Smooth muscle cell (in vitro differentiated cells): ENCODE data around the gene JARID2. TPM values are rescaled to one million over a fixed set of nuclear protein-coding genes. Genes with fewer than 3 reads are reported as not detected.

Experiments
- DNase-seq: peaks from one replicate; lab custom pipeline; 2025; ENCODE audit not compliant: unreplicated experiment; lab: John Stamatoyannopoulos, UW
- H2AFZ ChIP-seq: fragments of 200-600 bp; sonication (generic); 2 replicates; pipeline ENCODE4 v1.6.0; 2016; ENCODE audit warnings: antibody characterized with exemption, low read depth, mild to moderate bottlenecking
- H3F3A ChIP-seq: fragments of 200-600 bp; sonication (generic); 2 replicates; pipeline ENCODE4 v1.6.0; 2017; ENCODE audit warnings: antibody characterized with exemption, low read depth
- H3K27ac ChIP-seq: fragments of 200-600 bp; sonication (generic); 2 replicates; pipeline ENCODE4 v1.5.1; 2016; ENCODE audit warnings: low read depth, mild to moderate bottlenecking
- H3K27me3 ChIP-seq: fragments of 200-600 bp; sonication (generic); 2 replicates; pipeline ENCODE4 v1.6.1; 2016; ENCODE audit warnings: low read depth, mild to moderate bottlenecking
- H3K36me3 ChIP-seq: fragments of 200-600 bp; sonication (generic); 2 replicates; pipeline ENCODE4 v1.5.1; 2016; ENCODE audit warnings: low read depth
- H3K4me1 ChIP-seq: fragments of 200-600 bp; sonication (generic); 2 replicates; pipeline ENCODE4 v1.5.1; 2016; ENCODE audit warnings: low read depth
- H3K4me2 ChIP-seq: fragments of 200-600 bp; sonication (generic); 2 replicates; pipeline ENCODE4 v1.6.0; 2016; ENCODE audit warnings: mild to moderate bottlenecking
- H3K4me3 ChIP-seq: fragments of 200-600 bp; sonication (generic); 2 replicates; pipeline ENCODE4 v1.5.1; 2016; ENCODE audit warnings: mild to moderate bottlenecking
- H3K79me2 ChIP-seq: fragments of 200-600 bp; sonication (generic); 2 replicates; pipeline ENCODE4 v1.6.0; 2016; ENCODE audit warnings: low read depth, mild to moderate bottlenecking
- H3K9ac ChIP-seq: fragments of 200-600 bp; sonication (generic); 2 replicates; pipeline ENCODE4 v1.6.0; 2016; ENCODE audit warnings: low read depth
- H3K9me3 ChIP-seq: fragments of 200-600 bp; sonication (generic); replicated peaks from 2 replicates; pipeline ENCODE4 v1.5.1; 2016; ENCODE audit warnings: low read depth
- H4K20me1 ChIP-seq: fragments of 200-600 bp; sonication (generic); 2 replicates; pipeline ENCODE4 v1.6.0; 2016; ENCODE audit warnings: low read depth
- CTCF ChIP-seq: fragments of 200-600 bp; sonication (generic); IDR thresholded peaks from 2 replicates; pipeline ENCODE4 v1.5.1; 2017; ENCODE audit warnings: borderline replicate concordance, mild to moderate bottlenecking, antibody characterized with exemption; ENCODE audit not compliant: insufficient read depth, poor library complexity, severe bottlenecking
- WGBS: methylation state at CpG from one replicate; pipeline ENCODE4 v1.1.7; 2016; ENCODE audit warnings: low lambda C conversion rate; 5-methylcytosine and 5-hydroxymethylcytosine counted together
- polyA plus RNA-seq: library from polyadenylated mRNA; unstranded; fragments of >200 nt; fragmentation: Nextera tagmentation; extraction: Ambion mirVana; gene quantifications from 2 replicates; pipeline ENCODE4 v1.2.1, GENCODE V29; 2016
- total RNA-seq: library from RNA; depleted of rRNA; stranded (reverse); fragments of >200 nt; gene quantifications from 2 replicates; pipeline ENCODE4 v1.2.3, GENCODE V29; 2014

Gene JARID2
- total and polyA plus RNA-seq, 2 experiments from 2014 or later = 5.2 to 10.2 TPM

- no peak overlapping the region for H2AFZ ChIP-seq
- H3K9ac ChIP-seq = no peak overlapping the region
- H4K20me1 ChIP-seq = no peaks in the 10 kb centered on the region
- H3K27ac ChIP-seq = no peak overlapping the region
- H3K9me3 ChIP-seq = no peaks in the 10 kb centered on the region
- WGBS = 90% methylated on average over 12 of the region's 12 CpGs
- no peak for DNase-seq
- no peaks in the 10 kb centered on the region for H3K79me2 ChIP-seq
- H3K27me3 ChIP-seq = no peaks in the 10 kb centered on the region
- no peaks in the 10 kb centered on the region for H3F3A ChIP-seq
- H3K4me2 ChIP-seq = no peak overlapping the region
- no peaks in the 10 kb centered on the region for H3K36me3 ChIP-seq
- no peaks in the 10 kb centered on the region for H3K4me1 ChIP-seq
- no peak for TF ChIP-seq CTCF
- no peak overlapping the region for H3K4me3 ChIP-seq
These were observed 282.2 kb downstream of the JARID2 start for GRCh38 chr6:15527838-15528617.

- no peaks in the 10 kb centered on the region for H3K36me3 ChIP-seq
- no peak overlapping the region for H3K4me3 ChIP-seq
- DNase-seq = no peak
- WGBS = 96% methylated on average over 9 of the region's 9 CpGs
- no peak overlapping the region for H3K4me2 ChIP-seq
- no peak overlapping the region for H3K9ac ChIP-seq
- H2AFZ ChIP-seq = no peak overlapping the region
- H4K20me1 ChIP-seq = no peaks in the 10 kb centered on the region
- no peaks in the 10 kb centered on the region for H3K79me2 ChIP-seq
- no peak overlapping the region for H3K27ac ChIP-seq
- no peaks in the 10 kb centered on the region for H3F3A ChIP-seq
- TF ChIP-seq CTCF = no peak
- no peaks in the 10 kb centered on the region for H3K4me1 ChIP-seq
- no peaks in the 10 kb centered on the region for H3K27me3 ChIP-seq
- H3K9me3 ChIP-seq = no peaks in the 10 kb centered on the region
These were observed 283.0 kb downstream of the JARID2 start for GRCh38 chr6:15528870-15529269.

GRCh38 chr6:15530411-15530810, 284.5 kb downstream of the JARID2 start:
- Histone ChIP-seq H2AFZ (no peak overlapping the region), H3K27ac (no peak overlapping the region), H3K9me3 (no peaks in the 10 kb centered on the region), H3K36me3 (no peaks in the 10 kb centered on the region), H3K4me2 (no peak overlapping the region), H3K9ac (no peak overlapping the region), H3K27me3 (no peaks in the 10 kb centered on the region), H3K4me3 (no peak overlapping the region), H4K20me1 (no peaks in the 10 kb centered on the region), H3F3A (no peaks in the 10 kb centered on the region), H3K4me1 (no peaks in the 10 kb centered on the region), H3K79me2 (no peaks in the 10 kb centered on the region)
- no peak for TF ChIP-seq CTCF
- WGBS = 86% methylated on average over 10 of the region's 10 CpGs
- DNase-seq = no peak

GRCh38 chr6:15531973-15532372, 286.1 kb downstream of the JARID2 start:
- no peak overlapping the region for H3K4me3 ChIP-seq
- no peak overlapping the region for H3K4me2 ChIP-seq
- no peak overlapping the region for H3K27ac ChIP-seq
- H3K9me3 ChIP-seq = no peaks in the 10 kb centered on the region
- no peaks in the 10 kb centered on the region for H3K27me3 ChIP-seq
- DNase-seq = no peak
- TF ChIP-seq CTCF = no peak
- H3K79me2 ChIP-seq = no peaks in the 10 kb centered on the region
- H2AFZ ChIP-seq = no peak overlapping the region
- 72% methylated on average over 7 of the region's 7 CpGs for WGBS
- H3K36me3 ChIP-seq = no peaks in the 10 kb centered on the region
- H4K20me1 ChIP-seq = no peaks in the 10 kb centered on the region
- H3F3A ChIP-seq = no peaks in the 10 kb centered on the region
- no peak overlapping the region for H3K9ac ChIP-seq
- no peaks in the 10 kb centered on the region for H3K4me1 ChIP-seq
